ENCODE measurements around the gene NSD2. TPM values are rescaled to one million over a fixed set of nuclear protein-coding genes. Genes with fewer than 3 reads are reported as not detected.

The NSD2 gene
- total RNA-seq, 1 donor from 2014 or later, result 176 TPM

- Histone ChIP-seq H3K79me2 (ENCODE audit: low read depth) (peaks cover 5% of the 10 kb centered on the region), H3K9me3 (ENCODE audit: low read depth) (no peaks in the 10 kb centered on the region), H3K27ac (no peak overlapping the region), H3K4me1 (no peaks in the 10 kb centered on the region), H3K27me3 (no peaks in the 10 kb centered on the region), H3K9ac (no peak overlapping the region), H3K4me2 (no peak overlapping the region), H3K36me3 (no peaks in the 10 kb centered on the region), H3F3A (ENCODE audit: low read depth) (peaks cover 6% of the 10 kb centered on the region), H2AFZ (replicated peaks) (no peak overlapping the region), H3K4me3 (no peak overlapping the region), H4K20me1 (ENCODE audit: low read depth) (peaks cover 56% of the 10 kb centered on the region)
- Mint-ChIP-seq H3K4me1 (peaks cover 20% of the 10 kb centered on the region), H3K27ac (no peak overlapping the region), H3K36me3 (peaks cover 29% of the 10 kb centered on the region), H3K4me3 (no peak overlapping the region), H3K9me3 (no peaks in the 10 kb centered on the region), H3K27me3 (ENCODE audit: insufficient read depth, low read depth) (peaks cover 2% of the 10 kb centered on the region)
- no peak for DNase-seq (ENCODE audit: low spot score)
- no peak for TF ChIP-seq EZH2phosphoT487 (IDR thresholded peaks at IDR 0.05)
- TF ChIP-seq EZH2 (IDR thresholded peaks at IDR 0.05), result no peak
These were observed 77.0 kb downstream of the NSD2 start for GRCh38 chr4:1948232-1948631.

GRCh38 chr4:1948892-1949436 is 77.8 kb downstream of the NSD2 start:
- no peak for DNase-seq (ENCODE audit: low spot score)
- Histone ChIP-seq H3K27me3 (no peaks in the 10 kb centered on the region), H3F3A (ENCODE audit: low read depth) (peaks cover 6% of the 10 kb centered on the region), H2AFZ (replicated peaks) (no peak overlapping the region), H3K27ac (no peak overlapping the region), H4K20me1 (ENCODE audit: low read depth) (peaks cover 54% of the 10 kb centered on the region), H3K79me2 (ENCODE audit: low read depth) (peaks cover 5% of the 10 kb centered on the region), H3K4me1 (no peaks in the 10 kb centered on the region), H3K4me3 (no peak overlapping the region), H3K4me2 (no peak overlapping the region), H3K9ac (no peak overlapping the region), H3K36me3 (no peaks in the 10 kb centered on the region), H3K9me3 (ENCODE audit: low read depth) (no peaks in the 10 kb centered on the region)
- Mint-ChIP-seq H3K27ac (no peak overlapping the region), H3K4me3 (no peak overlapping the region), H3K4me1 (peaks cover 18% of the 10 kb centered on the region), H3K27me3 (ENCODE audit: insufficient read depth, low read depth) (no peaks in the 10 kb centered on the region), H3K36me3 (peaks cover 25% of the 10 kb centered on the region), H3K9me3 (no peaks in the 10 kb centered on the region)
- no peak for TF ChIP-seq EZH2 (IDR thresholded peaks at IDR 0.05)
- no peak for TF ChIP-seq CTCF (IDR thresholded peaks at IDR 0.05)
- no peak for TF ChIP-seq EZH2phosphoT487 (IDR thresholded peaks at IDR 0.05)

GRCh38 chr4:1950369-1950768 is 79.2 kb downstream of the NSD2 start:
- Histone ChIP-seq H3K36me3 (no peaks in the 10 kb centered on the region), H3F3A (ENCODE audit: low read depth) (peaks cover 6% of the 10 kb centered on the region), H3K9ac (no peak overlapping the region), H3K27me3 (no peaks in the 10 kb centered on the region), H3K4me2 (no peak overlapping the region), H3K79me2 (ENCODE audit: low read depth) (peaks cover 5% of the 10 kb centered on the region), H2AFZ (replicated peaks) (no peak overlapping the region), H3K9me3 (ENCODE audit: low read depth) (no peaks in the 10 kb centered on the region), H3K27ac (no peak overlapping the region), H3K4me3 (no peak overlapping the region), H3K4me1 (no peaks in the 10 kb centered on the region), H4K20me1 (ENCODE audit: low read depth) (peaks cover 41% of the 10 kb centered on the region)
- H3K27me3 Mint-ChIP-seq (ENCODE audit: insufficient read depth, low read depth), result no peaks in the 10 kb centered on the region
- no peak overlapping the region for H3K4me3 Mint-ChIP-seq
- H3K9me3 Mint-ChIP-seq, result no peaks in the 10 kb centered on the region
- DNase-seq (ENCODE audit: low spot score), result no peak
- TF ChIP-seq EZH2phosphoT487 (IDR thresholded peaks at IDR 0.05) (no peak), CTCF (IDR thresholded peaks at IDR 0.05) (no peak), EZH2 (IDR thresholded peaks at IDR 0.05) (no peak)
- peaks cover 26% of the 10 kb centered on the region for H3K36me3 Mint-ChIP-seq
- no peak overlapping the region for H3K27ac Mint-ChIP-seq
- peaks cover 10% of the 10 kb centered on the region for H3K4me1 Mint-ChIP-seq

- no peaks in the 10 kb centered on the region for H3K9me3 ChIP-seq (ENCODE audit: low read depth)
- H3K36me3 Mint-ChIP-seq, result peaks cover 34% of the 10 kb centered on the region
- H2AFZ ChIP-seq (replicated peaks), result no peak overlapping the region
- no peak overlapping the region for H3K4me2 ChIP-seq
- no peaks in the 10 kb centered on the region for H3K27me3 ChIP-seq
- peaks cover 2% of the 10 kb centered on the region for H3K27me3 Mint-ChIP-seq (ENCODE audit: insufficient read depth, low read depth)
- peaks cover 6% of the 10 kb centered on the region for H3F3A ChIP-seq (ENCODE audit: low read depth)
- H3K9me3 Mint-ChIP-seq, result no peaks in the 10 kb centered on the region
- peaks cover 5% of the 10 kb centered on the region for H3K79me2 ChIP-seq (ENCODE audit: low read depth)
- peaks cover 25% of the 10 kb centered on the region for H4K20me1 ChIP-seq (ENCODE audit: low read depth)
- DNase-seq (ENCODE audit: low spot score), result no peak
- no peak overlapping the region for H3K4me3 Mint-ChIP-seq
- H3K27ac ChIP-seq, result no peak overlapping the region
- H3K4me1 ChIP-seq, result no peaks in the 10 kb centered on the region
- TF ChIP-seq EZH2phosphoT487 (IDR thresholded peaks at IDR 0.05), result no peak
- TF ChIP-seq EZH2 (IDR thresholded peaks at IDR 0.05), result no peak
- no peak for TF ChIP-seq CTCF (IDR thresholded peaks at IDR 0.05)
- H3K9ac ChIP-seq, result no peak overlapping the region
- H3K36me3 ChIP-seq, result no peaks in the 10 kb centered on the region
- no peaks in the 10 kb centered on the region for H3K4me1 Mint-ChIP-seq
- H3K4me3 ChIP-seq, result no peak overlapping the region
- no peak overlapping the region for H3K27ac Mint-ChIP-seq
These were observed 81.0 kb downstream of the NSD2 start for GRCh38 chr4:1952058-1952700.
